C4-2B (cell line): ENCODE data around the gene AP2S1.

Experiments used
- ZFX ChIP-seq: fragments of 450-650 bp; IDR thresholded peaks from 2 replicates; pipeline ENCODE4 v1.6.1; 2017
- TF ChIP-seq, protein P1 (sequence below): fragments of 450-650 bp; conservative IDR thresholded peaks from 2 replicates; pipeline ENCODE4 v1.5.1; 2017; ENCODE audit warnings: mild to moderate bottlenecking

- TF ChIP-seq, protein P1, sequence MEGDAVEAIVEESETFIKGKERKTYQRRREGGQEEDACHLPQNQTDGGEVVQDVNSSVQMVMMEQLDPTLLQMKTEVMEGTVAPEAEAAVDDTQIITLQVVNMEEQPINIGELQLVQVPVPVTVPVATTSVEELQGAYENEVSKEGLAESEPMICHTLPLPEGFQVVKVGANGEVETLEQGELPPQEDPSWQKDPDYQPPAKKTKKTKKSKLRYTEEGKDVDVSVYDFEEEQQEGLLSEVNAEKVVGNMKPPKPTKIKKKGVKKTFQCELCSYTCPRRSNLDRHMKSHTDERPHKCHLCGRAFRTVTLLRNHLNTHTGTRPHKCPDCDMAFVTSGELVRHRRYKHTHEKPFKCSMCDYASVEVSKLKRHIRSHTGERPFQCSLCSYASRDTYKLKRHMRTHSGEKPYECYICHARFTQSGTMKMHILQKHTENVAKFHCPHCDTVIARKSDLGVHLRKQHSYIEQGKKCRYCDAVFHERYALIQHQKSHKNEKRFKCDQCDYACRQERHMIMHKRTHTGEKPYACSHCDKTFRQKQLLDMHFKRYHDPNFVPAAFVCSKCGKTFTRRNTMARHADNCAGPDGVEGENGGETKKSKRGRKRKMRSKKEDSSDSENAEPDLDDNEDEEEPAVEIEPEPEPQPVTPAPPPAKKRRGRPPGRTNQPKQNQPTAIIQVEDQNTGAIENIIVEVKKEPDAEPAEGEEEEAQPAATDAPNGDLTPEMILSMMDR: no peak
- TF ChIP-seq ZFX: no peak
These were observed 12.5 kb upstream of the AP2S1 start for GRCh38 chr19:46862974-46863632.
